SHP77 (cell line): Measurements from ENCODE around the gene ZNF71.
"Not testable (repeated sequence)": the region's sequence is repeated elsewhere in the genome, so short reads cannot be mapped to it uniquely, and the experiment has no call there.

Experiments used
- DNase-seq, 2 experiments: peaks; one replicate each; lab custom pipeline; 2025; lab: John Stamatoyannopoulos, UW

Gene ZNF71

GRCh38 chr19:56622374-56622773 is 27.3 kb downstream of the ZNF71 start:
- no peak for DNase-seq

GRCh38 chr19:56623006-56623405 is 27.9 kb downstream of the ZNF71 start:
- DNase-seq: no peak

GRCh38 chr19:56625708-56626107 is 30.6 kb downstream of the ZNF71 start:
- DNase-seq: no peak

DNA sequence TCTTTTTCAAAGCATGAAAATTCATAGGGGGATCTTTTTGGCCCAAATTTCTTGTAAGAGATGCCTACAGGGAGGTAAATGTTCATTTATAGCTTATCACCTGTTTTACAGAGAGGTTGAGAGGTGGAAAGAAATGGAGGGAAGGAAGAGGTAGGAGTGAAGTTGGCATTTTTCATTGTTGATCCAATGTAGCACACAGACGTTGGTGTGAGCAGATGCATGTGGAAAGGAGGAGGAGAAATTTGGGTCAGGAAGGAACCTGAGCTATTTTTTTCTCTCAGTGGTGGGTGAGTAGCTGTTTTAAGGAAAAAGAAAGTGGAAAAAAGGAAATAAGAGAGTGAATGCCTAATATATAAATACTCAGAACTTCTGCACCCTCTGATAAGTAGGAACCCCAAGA is 37.9 kb downstream of the ZNF71 start:
- no peak for DNase-seq

DNA sequence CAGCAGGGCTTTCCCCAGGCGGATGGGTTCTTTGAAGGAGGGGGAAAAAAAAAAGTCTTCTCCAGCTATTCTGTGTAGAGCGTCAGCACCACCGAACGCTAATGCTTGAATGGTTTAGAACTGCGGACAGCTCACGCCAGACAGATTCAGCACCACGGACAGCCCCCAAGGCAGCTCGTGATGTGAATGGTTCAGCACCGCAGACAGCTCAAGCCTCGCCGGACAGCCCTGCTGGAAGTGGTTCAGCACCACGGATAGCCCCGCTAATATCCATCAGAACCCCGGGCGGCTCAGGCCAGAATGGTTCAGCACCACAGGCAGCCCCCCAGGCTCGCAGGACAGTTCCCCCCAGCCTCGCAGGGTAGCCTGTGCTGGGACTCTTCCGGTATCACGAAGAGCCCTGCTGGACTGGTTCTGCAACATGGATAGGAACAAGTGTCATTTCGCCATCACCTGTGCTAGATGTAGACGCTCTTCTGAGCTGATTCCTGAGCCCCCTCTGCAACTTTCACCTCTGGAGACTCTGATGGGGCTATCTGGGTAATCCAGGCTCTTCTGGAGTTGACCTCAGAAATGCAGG is 43.0 kb downstream of the ZNF71 start:
- DNase-seq: no peak

GRCh38 chr19:56639217-56639616 is 44.1 kb downstream of the ZNF71 start:
- DNase-seq: no peak

DNA sequence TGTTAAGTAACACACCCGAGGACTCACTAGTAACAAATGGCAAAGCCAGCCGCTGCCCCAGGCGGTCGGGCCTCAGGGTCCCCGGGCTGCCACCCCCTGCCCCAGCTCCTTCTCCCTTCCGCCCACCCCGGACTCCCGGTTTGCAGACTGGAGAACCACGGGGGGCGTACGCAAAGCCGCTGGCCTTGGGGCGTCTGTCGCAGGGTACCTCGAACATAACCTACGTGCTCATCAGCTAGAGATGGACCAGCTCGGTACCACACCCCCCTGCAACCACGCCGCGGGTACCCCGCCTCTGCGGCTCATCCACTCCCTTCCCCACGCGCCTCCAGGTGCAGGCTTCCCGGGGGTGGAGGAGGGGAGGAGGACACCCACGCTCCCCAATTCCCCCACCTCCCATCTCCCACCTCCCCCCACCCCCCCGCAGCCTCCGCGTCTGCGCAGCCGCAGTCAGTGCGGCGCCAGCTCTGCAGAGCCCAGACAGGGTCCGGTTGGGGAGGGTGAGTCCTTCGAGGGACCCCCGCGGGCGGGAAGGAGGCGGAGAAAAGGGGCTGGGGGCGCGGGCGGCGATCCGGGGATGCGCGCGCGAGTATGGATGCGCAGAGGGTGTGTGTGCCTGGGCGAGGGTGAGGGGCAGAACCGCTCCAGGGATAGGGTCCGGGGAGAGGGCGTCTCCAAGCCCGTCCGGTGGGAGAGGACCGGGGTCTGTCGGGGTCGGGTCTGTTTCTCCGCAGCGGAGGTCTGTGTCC is 47.8 kb downstream of the ZNF71 start, which contains the start of gene SMIM17:
SMIM17 (plus strand) TSS at position 449 of the 749 bp plus-strand sequence. CDS start 2,509 bp downstream, outside the sequence.
- no peak for DNase-seq

GRCh38 chr19:56643460-56643955 is 48.4 kb downstream of the ZNF71 start:
- DNase-seq: no peak

DNA sequence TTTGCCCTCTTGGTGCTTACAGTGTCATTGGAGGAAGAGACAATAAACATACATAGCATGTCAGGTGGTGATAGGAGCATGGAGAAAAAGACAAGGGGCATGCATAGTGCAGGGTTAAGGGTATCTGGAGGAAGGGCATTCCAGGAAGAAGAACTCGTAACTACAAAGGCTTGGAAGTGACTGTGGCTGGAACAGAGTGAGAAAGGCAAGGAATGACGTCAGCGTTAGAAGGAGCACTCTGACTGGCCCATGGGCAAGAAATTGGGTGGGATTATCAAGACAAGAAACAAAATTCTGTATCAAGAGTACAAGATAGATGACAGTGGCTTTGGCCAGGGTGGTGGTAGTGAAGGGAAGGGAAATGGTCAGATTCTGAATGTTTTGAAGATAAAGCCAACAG is 59.0 kb downstream of the ZNF71 start:
- DNase-seq: no peak

DNA sequence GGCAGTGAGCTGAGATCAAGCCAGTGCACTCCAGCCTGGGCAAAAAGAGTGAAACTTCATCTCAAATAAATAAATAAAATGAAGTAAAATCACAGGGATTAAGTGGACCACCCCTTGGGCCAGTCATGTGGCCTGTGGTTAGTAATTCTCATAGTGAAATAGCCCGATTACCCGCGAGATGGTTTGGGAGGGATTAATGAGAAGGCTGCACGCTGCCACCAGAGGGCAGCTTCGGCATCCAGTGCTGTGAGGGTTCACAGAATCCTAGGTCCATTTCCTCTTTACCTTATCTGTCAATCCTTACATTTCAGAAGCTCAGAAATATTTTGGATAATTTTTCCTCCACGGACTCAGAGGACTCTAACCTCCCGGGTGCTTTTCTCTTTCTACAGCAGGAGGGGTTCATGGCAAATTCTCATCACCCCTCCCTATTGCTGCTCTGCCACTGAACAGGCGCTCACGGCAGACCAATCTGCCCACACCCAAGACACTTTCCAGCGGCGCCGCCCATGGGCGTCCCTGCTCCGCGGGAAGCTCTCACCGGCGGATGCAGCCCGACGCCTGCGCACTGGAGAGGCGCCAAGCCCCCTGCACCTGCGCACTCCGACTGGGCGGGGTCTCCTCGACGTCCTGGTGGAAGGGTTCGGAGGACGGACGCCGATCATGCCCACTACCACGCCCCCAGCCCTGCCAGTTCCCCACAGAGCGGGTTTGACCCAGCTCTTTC is 65.4 kb downstream of the ZNF71 start:
- no peak for DNase-seq

GRCh38 chr19:56661248-56661647 is 66.1 kb downstream of the ZNF71 start:
- no peak for DNase-seq

- no peak for DNase-seq
These were observed 68.9 kb downstream of the ZNF71 start for GRCh38 chr19:56663931-56664500.

GRCh38 chr19:56664511-56664910 is 69.4 kb downstream of the ZNF71 start:
- DNase-seq: no peak

- no peak for DNase-seq
These were observed 72.3 kb downstream of the ZNF71 start for GRCh38 chr19:56667311-56667870.

DNA sequence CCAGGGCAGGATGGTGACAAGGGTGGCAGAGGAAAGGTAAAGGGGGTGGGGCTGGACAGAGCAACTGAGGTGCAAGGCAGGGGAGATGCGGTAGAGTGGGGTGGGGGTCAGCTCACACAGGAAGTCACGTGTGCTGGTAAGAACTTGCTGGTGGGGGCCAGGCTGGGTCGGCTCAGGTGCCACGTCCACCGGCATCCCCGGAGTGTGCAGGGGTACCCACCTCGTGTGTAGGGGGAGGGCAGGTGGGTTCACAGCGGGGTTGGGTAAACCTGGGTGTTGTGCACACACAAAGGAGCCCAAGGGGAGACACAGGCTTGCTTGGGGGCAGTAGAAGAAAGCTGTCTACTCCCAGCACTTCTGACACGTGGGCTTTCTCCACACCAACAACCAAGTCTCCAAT is 73.6 kb downstream of the ZNF71 start:
- no peak for DNase-seq

GRCh38 chr19:56670401-56670960 is 75.4 kb downstream of the ZNF71 start:
- DNase-seq: no peak

- DNase-seq: no peak
These were observed 76.0 kb downstream of the ZNF71 start for GRCh38 chr19:56670961-56671612.

DNA sequence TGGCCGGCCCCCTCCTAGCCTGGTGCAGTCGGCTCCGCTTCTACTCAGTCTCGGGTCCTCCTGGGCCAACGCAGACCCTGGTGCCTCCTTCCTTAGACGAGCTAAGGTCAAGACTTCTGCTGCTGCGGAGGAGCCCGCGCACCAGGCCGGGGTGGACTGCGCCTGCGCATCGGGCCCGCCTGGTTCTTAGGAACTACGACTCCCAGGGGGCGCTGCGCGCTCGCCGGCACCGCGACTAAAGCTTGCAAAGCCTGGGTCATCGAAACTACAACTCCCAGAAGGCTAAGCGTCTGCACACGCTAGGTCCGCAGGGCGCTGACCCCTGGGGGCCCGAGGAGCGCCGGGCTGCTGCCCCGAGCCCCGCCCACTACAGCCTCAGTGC is 76.5 kb downstream of the ZNF71 start, which contains the start of gene ZNF835:
ZNF835 (minus strand) TSS at position 145 of the 382 bp plus-strand sequence. CDS start 6,559 bp downstream, outside the sequence.
- DNase-seq: no peak

DNA sequence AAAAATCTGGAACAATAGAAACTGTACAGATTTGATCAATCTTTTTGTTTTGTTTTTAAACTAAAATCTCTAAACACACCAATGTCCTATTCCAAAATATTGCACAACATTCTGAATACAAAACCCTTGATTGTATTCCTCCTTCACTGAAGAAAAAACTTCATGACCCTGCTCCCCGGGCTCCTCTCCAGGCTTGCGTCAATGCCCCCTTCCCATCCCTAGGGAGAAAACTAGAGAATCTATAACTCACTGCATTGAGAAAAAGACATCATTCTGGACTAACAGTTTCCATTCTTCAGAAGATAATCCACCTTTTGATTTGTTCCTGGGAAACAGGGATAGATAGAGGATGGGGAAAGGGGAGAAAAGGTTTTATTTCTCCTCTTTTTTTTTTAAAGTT is 77.5 kb downstream of the ZNF71 start:
- not testable (repeated sequence) for DNase-seq
